HCT116 (cell line): Measurements from ENCODE around the gene CCL18. TPM values are rescaled to one million over a fixed set of nuclear protein-coding genes. Genes with fewer than 3 reads are reported as not detected.

ENCODE experiments used
- ATAC-seq: fragments of 200-7000 bp; cut with Tn5 transposase; 2 replicates; pipeline ENCODE4 v1.9.1; 2020; ENCODE audit warnings: mild to moderate bottlenecking, moderate library complexity
- BruUV-seq: library from RNA; stranded (reverse); fragments of 400-500 nt; replicated peaks from 2 replicates; lab custom pipeline; 2021; lab: Mats Ljungman, UMichigan
- CTCF ChIA-PET: fragments of 300-600 bp; sonication (Branson Sonifier 250); formaldehyde crosslinking; loops from one replicate; lab custom pipeline; 2021; ENCODE audit warnings: antibody characterized with exemption; lab: Charles Lee
- POLR2A ChIA-PET: fragments of 300-600, 350-600 bp; sonication (Branson Sonifier 250); formaldehyde crosslinking; loops from one replicate; lab custom pipeline; 2021; ENCODE audit warnings: antibody characterized with exemption; lab: Charles Lee
- RAD21 ChIA-PET, 2 experiments: fragments of 300-600 bp; sonication (Branson Sonifier 250); formaldehyde crosslinking; loops; one replicate each; lab custom pipeline; 2023; ENCODE audit warnings: low total read pairs in 2 of 2; ENCODE audit not compliant: uncharacterized antibody in 2 of 2, unreplicated experiment in 2 of 2, low non-redundant PET in 1 of 2; lab: Charles Lee
- DNase-seq: peaks from one replicate; pipeline ENCODE4 v3.0.0-alpha.2; 2010; ENCODE audit warnings: low read depth, low spot score
- H2AFZ ChIP-seq: fragments of 200-600 bp; shearing (Covaris generic), sonication (generic); 2 replicates; pipeline ENCODE4 v1.6.1; 2017; ENCODE audit warnings: low read depth, mixed run types, mixed read lengths, antibody characterized with exemption, low read length; ENCODE audit not compliant: poor library complexity, severe bottlenecking
- H3K27ac ChIP-seq: 2 replicates; pipeline ENCODE4 v1.5.1; 2012; ENCODE audit warnings: low read depth, low read length
- H3K27me3 ChIP-seq: fragments of 200-600 bp; sonication (generic); 2 replicates; pipeline ENCODE4 v1.6.1; 2016; ENCODE audit warnings: mixed run types, low read length, mixed read lengths; ENCODE audit not compliant: insufficient read depth
- H3K36me3 ChIP-seq, 2 experiments: fragments of 200-500 bp in 1 of 2; fragments of 200-600 bp in 1 of 2; sonication (Bioruptor generic) in 1 of 2; sonication (generic) in 1 of 2; 2 replicates each; pipeline versions ENCODE4 v1.5.1 to v1.6.1; 2014 to 2016; ENCODE audit warnings: low read length in 2 of 2, inconsistent platforms in 1 of 2, mixed read lengths in 1 of 2, mixed run types in 1 of 2; ENCODE audit not compliant: insufficient read depth in 2 of 2, control insufficient read depth in 1 of 2
- H3K4me1 ChIP-seq, 2 experiments: fragments of 200-600 bp in 1 of 2; sonication (generic) in 1 of 2; 2 replicates each; pipeline versions ENCODE4 v1.5.1 to v1.6.1; 2012 to 2017; ENCODE audit warnings: low read length in 2 of 2, inconsistent platforms in 1 of 2, mild to moderate bottlenecking in 1 of 2, mixed read lengths in 1 of 2, mixed run types in 1 of 2, moderate library complexity in 1 of 2; ENCODE audit not compliant: insufficient read depth in 2 of 2, control insufficient read depth in 1 of 2
- H3K4me2 ChIP-seq: fragments of 200-600 bp; sonication (generic); 2 replicates; pipeline ENCODE4 v1.6.1; 2017; ENCODE audit warnings: mixed run types, low read length, mixed read lengths
- H3K4me3 ChIP-seq, 2 experiments: fragments of 200-600 bp in 1 of 2; sonication (generic) in 1 of 2; replicated peaks in 1 of 2; 2 replicates each; pipeline ENCODE4 v1.5.1; 2011 to 2016; ENCODE audit warnings: low read length in 2 of 2, control low read depth in 1 of 2, low read depth in 1 of 2, mild to moderate bottlenecking in 1 of 2, mixed read lengths in 1 of 2, mixed run types in 1 of 2
- H3K79me2 ChIP-seq: fragments of 200-600 bp; sonication (generic); 2 replicates; pipeline ENCODE4 v1.6.1; 2017; ENCODE audit warnings: mild to moderate bottlenecking, mixed run types, low read length, moderate library complexity, mixed read lengths; ENCODE audit not compliant: insufficient read depth
- H3K9ac ChIP-seq: fragments of 200-600 bp; sonication (generic); 2 replicates; pipeline ENCODE4 v1.6.1; 2016; ENCODE audit warnings: low read length, mixed read lengths
- H3K9me2 ChIP-seq: fragments of 200-600 bp; sonication (generic), shearing (Covaris generic); 2 replicates; pipeline ENCODE4 v1.6.1; 2017; ENCODE audit warnings: mixed run types, mild to moderate bottlenecking, moderate library complexity; ENCODE audit not compliant: insufficient read depth
- H3K9me3 ChIP-seq, 2 experiments: fragments of 200-500 bp in 1 of 2; fragments of 200-600 bp in 1 of 2; sonication (Bioruptor generic) in 1 of 2; sonication (generic) in 1 of 2; 2 replicates each; pipeline ENCODE4 v1.6.1; 2014 to 2017; ENCODE audit warnings: low read length in 2 of 2, mixed read lengths in 2 of 2, inconsistent platforms in 1 of 2, low read depth in 1 of 2, mild to moderate bottlenecking in 1 of 2, mixed run types in 1 of 2, moderate library complexity in 1 of 2; ENCODE audit not compliant: control insufficient read depth in 1 of 2, insufficient read depth in 1 of 2
- H4K20me1 ChIP-seq: fragments of 200-600 bp; sonication (generic), shearing (Covaris generic); 2 replicates; pipeline ENCODE4 v1.6.1; 2017; ENCODE audit warnings: mixed run types, mild to moderate bottlenecking, moderate library complexity; ENCODE audit not compliant: insufficient read depth
- EGR1 ChIP-seq: IDR thresholded peaks from 2 replicates; pipeline ENCODE4 v1.6.1; 2012; ENCODE audit warnings: low read depth
- ELF1 ChIP-seq: IDR thresholded peaks from 2 replicates; pipeline ENCODE4 v1.6.1; 2012; ENCODE audit warnings: low read depth, borderline replicate concordance
- EZH2phosphoT487 ChIP-seq: fragments of 200-600 bp; IDR thresholded peaks from 2 replicates; pipeline ENCODE4 v1.6.1; 2018; ENCODE audit warnings: antibody characterized with exemption, borderline replicate concordance
- FOSL1 ChIP-seq: IDR thresholded peaks from 2 replicates; pipeline ENCODE4 v1.6.1; 2012; ENCODE audit warnings: low read depth
- POLR2A ChIP-seq: IDR thresholded peaks from 2 replicates; pipeline ENCODE4 v1.7.0; 2011; ENCODE audit warnings: borderline replicate concordance; ENCODE audit not compliant: insufficient read depth, insufficient read length; ENCODE audit errors: extremely low read depth
- POLR2AphosphoS5 ChIP-seq: IDR thresholded peaks from 2 replicates; pipeline ENCODE4 v1.6.1; 2011; ENCODE audit warnings: mild to moderate bottlenecking, low read depth, low read length, moderate library complexity
- RAD21 ChIP-seq: IDR thresholded peaks from 2 replicates; pipeline ENCODE4 v1.6.1; 2012; ENCODE audit warnings: low read depth, mild to moderate bottlenecking
- SRF ChIP-seq: IDR thresholded peaks from 2 replicates; pipeline ENCODE4 v1.6.1; 2012; ENCODE audit warnings: low read depth
- ZFX ChIP-seq: fragments of 450-650 bp; IDR thresholded peaks from 2 replicates; pipeline ENCODE4 v1.6.1; 2017
- intact Hi-C: fragments of 100-400 bp; cut with micrococcal nuclease; formaldehyde crosslinking; loops from 2 replicates; pipeline ENCODE4 v1.10.0; 2022
- total RNA-seq: library from RNA; stranded (reverse); gene quantifications from one replicate; pipeline ENCODE4 v1.2.1, GENCODE V29; 2021; ENCODE audit not compliant: unreplicated experiment
- TF ChIP-seq, protein P1 (sequence below): IDR thresholded peaks from 2 replicates; pipeline ENCODE4 v1.6.1; 2011; ENCODE audit warnings: mild to moderate bottlenecking, low read length, moderate library complexity; ENCODE audit not compliant: insufficient replicate concordance; ENCODE audit errors: extremely low read depth
- TF ChIP-seq, protein P2 (sequence below): IDR thresholded peaks from 2 replicates; pipeline ENCODE4 v1.6.1; 2012
- TF ChIP-seq, protein P3 (sequence below), 3 experiments: fragments of 200-600 bp in 1 of 3; sonication (generic) in 1 of 3; IDR thresholded peaks in 2 of 3; conservative IDR thresholded peaks in 1 of 3; 2 replicates each; pipeline ENCODE4 v1.5.1; 2012 to 2017; ENCODE audit warnings: low read depth in 2 of 3, low read length in 2 of 3, antibody characterized with exemption in 1 of 3, borderline replicate concordance in 1 of 3, control low read depth in 1 of 3, mild to moderate bottlenecking in 1 of 3, mixed read lengths in 1 of 3, mixed run types in 1 of 3, moderate library complexity in 1 of 3; ENCODE audit not compliant: insufficient read depth in 1 of 3
- TF ChIP-seq, protein P4 (sequence below): IDR thresholded peaks from 2 replicates; pipeline ENCODE4 v1.6.1; 2012; ENCODE audit warnings: low read depth

The CCL18 gene
- total RNA-seq, 1 experiment from 2014 or later = not detected

DNA sequence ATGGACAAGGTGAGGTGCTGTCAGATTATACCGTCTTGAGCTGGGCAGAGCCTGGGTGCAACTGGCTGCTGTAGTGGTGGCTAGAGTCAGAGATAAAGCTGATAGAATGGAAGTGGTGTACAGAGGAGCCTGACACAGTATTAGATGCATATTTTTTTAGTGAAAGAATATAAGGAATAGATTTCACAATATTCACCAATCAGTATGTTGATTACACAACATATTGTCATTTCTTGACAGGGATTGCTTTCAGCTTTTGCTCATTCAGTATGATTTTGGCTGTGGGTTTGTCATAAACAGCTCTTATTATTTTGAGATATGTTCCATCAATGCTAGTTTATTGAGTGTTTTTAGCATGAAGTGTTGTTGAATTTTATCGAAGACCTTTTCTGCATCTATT lies 44.6 kb upstream of the CCL18 start:
- RAD21 ChIA-PET = no interaction called here
- H2AFZ ChIP-seq = no peak overlapping the region
- intact Hi-C loops = no loop called here
- H3K9me3 ChIP-seq = no peaks in the 10 kb centered on the region
- H3K9me2 ChIP-seq = no peaks in the 10 kb centered on the region
- POLR2A ChIA-PET = no interaction called here
- H3K27ac ChIP-seq = no peak overlapping the region
- DNase-seq = no peak
- ATAC-seq = no peak
- CTCF ChIA-PET = no interaction called here
- no peak for TF ChIP-seq EZH2phosphoT487
- no peak for TF ChIP-seq SRF
- TF ChIP-seq, protein P1, sequence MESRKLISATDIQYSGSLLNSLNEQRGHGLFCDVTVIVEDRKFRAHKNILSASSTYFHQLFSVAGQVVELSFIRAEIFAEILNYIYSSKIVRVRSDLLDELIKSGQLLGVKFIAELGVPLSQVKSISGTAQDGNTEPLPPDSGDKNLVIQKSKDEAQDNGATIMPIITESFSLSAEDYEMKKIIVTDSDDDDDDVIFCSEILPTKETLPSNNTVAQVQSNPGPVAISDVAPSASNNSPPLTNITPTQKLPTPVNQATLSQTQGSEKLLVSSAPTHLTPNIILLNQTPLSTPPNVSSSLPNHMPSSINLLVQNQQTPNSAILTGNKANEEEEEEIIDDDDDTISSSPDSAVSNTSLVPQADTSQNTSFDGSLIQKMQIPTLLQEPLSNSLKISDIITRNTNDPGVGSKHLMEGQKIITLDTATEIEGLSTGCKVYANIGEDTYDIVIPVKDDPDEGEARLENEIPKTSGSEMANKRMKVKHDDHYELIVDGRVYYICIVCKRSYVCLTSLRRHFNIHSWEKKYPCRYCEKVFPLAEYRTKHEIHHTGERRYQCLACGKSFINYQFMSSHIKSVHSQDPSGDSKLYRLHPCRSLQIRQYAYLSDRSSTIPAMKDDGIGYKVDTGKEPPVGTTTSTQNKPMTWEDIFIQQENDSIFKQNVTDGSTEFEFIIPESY = no peak
- TF ChIP-seq RAD21 = no peak
- no peak for TF ChIP-seq ZFX
- no peak for TF ChIP-seq POLR2A
- no peak for TF ChIP-seq ELF1
- TF ChIP-seq POLR2AphosphoS5 = no peak
- TF ChIP-seq EGR1 = no peak
- TF ChIP-seq, protein P2, sequence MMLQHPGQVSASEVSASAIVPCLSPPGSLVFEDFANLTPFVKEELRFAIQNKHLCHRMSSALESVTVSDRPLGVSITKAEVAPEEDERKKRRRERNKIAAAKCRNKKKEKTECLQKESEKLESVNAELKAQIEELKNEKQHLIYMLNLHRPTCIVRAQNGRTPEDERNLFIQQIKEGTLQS = no peak
- TF ChIP-seq, protein P3, sequence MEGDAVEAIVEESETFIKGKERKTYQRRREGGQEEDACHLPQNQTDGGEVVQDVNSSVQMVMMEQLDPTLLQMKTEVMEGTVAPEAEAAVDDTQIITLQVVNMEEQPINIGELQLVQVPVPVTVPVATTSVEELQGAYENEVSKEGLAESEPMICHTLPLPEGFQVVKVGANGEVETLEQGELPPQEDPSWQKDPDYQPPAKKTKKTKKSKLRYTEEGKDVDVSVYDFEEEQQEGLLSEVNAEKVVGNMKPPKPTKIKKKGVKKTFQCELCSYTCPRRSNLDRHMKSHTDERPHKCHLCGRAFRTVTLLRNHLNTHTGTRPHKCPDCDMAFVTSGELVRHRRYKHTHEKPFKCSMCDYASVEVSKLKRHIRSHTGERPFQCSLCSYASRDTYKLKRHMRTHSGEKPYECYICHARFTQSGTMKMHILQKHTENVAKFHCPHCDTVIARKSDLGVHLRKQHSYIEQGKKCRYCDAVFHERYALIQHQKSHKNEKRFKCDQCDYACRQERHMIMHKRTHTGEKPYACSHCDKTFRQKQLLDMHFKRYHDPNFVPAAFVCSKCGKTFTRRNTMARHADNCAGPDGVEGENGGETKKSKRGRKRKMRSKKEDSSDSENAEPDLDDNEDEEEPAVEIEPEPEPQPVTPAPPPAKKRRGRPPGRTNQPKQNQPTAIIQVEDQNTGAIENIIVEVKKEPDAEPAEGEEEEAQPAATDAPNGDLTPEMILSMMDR (IDR thresholded peaks at IDR 0.05 in 2 of 3, conservative IDR thresholded peaks at IDR 0.05 in 1 of 3; ENCODE audit: borderline replicate concordance in 1 of 3, insufficient read depth in 1 of 3, low read depth in 2 of 3, low read length in 2 of 3) = no peak
- TF ChIP-seq, protein P4, sequence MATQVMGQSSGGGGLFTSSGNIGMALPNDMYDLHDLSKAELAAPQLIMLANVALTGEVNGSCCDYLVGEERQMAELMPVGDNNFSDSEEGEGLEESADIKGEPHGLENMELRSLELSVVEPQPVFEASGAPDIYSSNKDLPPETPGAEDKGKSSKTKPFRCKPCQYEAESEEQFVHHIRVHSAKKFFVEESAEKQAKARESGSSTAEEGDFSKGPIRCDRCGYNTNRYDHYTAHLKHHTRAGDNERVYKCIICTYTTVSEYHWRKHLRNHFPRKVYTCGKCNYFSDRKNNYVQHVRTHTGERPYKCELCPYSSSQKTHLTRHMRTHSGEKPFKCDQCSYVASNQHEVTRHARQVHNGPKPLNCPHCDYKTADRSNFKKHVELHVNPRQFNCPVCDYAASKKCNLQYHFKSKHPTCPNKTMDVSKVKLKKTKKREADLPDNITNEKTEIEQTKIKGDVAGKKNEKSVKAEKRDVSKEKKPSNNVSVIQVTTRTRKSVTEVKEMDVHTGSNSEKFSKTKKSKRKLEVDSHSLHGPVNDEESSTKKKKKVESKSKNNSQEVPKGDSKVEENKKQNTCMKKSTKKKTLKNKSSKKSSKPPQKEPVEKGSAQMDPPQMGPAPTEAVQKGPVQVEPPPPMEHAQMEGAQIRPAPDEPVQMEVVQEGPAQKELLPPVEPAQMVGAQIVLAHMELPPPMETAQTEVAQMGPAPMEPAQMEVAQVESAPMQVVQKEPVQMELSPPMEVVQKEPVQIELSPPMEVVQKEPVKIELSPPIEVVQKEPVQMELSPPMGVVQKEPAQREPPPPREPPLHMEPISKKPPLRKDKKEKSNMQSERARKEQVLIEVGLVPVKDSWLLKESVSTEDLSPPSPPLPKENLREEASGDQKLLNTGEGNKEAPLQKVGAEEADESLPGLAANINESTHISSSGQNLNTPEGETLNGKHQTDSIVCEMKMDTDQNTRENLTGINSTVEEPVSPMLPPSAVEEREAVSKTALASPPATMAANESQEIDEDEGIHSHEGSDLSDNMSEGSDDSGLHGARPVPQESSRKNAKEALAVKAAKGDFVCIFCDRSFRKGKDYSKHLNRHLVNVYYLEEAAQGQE = no peak
- no peak for TF ChIP-seq FOSL1
- H3K4me1 ChIP-seq = no peaks in the 10 kb centered on the region
- no TSS peak for BruUV-seq
- no peaks in the 10 kb centered on the region for H3K79me2 ChIP-seq
- no peaks in the 10 kb centered on the region for H4K20me1 ChIP-seq
- no peak overlapping the region for H3K4me3 ChIP-seq
- no peak overlapping the region for H3K4me2 ChIP-seq
- peaks cover 14% of the 10 kb centered on the region for H3K27me3 ChIP-seq
- H3K36me3 ChIP-seq = no peaks in the 10 kb centered on the region
- H3K9ac ChIP-seq = no peak overlapping the region
